GM23338 (cell line): ENCODE measurements around the gene TIMM13. TPM values are rescaled to one million over a fixed set of nuclear protein-coding genes. Genes with fewer than 3 reads are reported as not detected.

Source experiments
- ATAC-seq: fragments of 200-7000 bp; cut with Tn5 transposase; 3 replicates; pipeline ENCODE4 v1.9.1; 2020
- DNase-seq: peaks from one replicate; pipeline ENCODE4 v3.0.0-alpha.2; 2015; ENCODE audit warnings: low spot score
- H2AFZ ChIP-seq: fragments of 200-600 bp; sonication (generic); 2 replicates; pipeline ENCODE4 v1.8.0; 2016; ENCODE audit warnings: antibody characterized with exemption, mild to moderate bottlenecking, moderate library complexity
- H3F3A ChIP-seq: fragments of 200-600 bp; sonication (generic); replicated peaks from 2 replicates; pipeline ENCODE4 v1.8.0; 2017; ENCODE audit warnings: antibody characterized with exemption, mixed run types, low read depth
- H3K27ac ChIP-seq: fragments of 200-600 bp; sonication (generic); 2 replicates; pipeline ENCODE4 v1.6.1; 2016; ENCODE audit warnings: low read depth
- H3K27me3 ChIP-seq: fragments of 200-600 bp; sonication (generic); 2 replicates; pipeline ENCODE4 v1.8.0; 2016; ENCODE audit warnings: mild to moderate bottlenecking, mixed run types, moderate library complexity; ENCODE audit not compliant: insufficient read depth
- H3K36me3 ChIP-seq: fragments of 200-600 bp; sonication (generic); 2 replicates; pipeline ENCODE4 v1.8.0; 2016; ENCODE audit warnings: mild to moderate bottlenecking; ENCODE audit not compliant: insufficient read depth
- H3K4me1 ChIP-seq: fragments of 200-600 bp; sonication (generic); 2 replicates; pipeline ENCODE4 v1.8.0; 2016; ENCODE audit warnings: mild to moderate bottlenecking, moderate library complexity; ENCODE audit not compliant: insufficient read depth
- H3K4me2 ChIP-seq: fragments of 200-600 bp; sonication (generic); 2 replicates; pipeline ENCODE4 v1.7.1; 2017; ENCODE audit warnings: mixed run types
- H3K4me3 ChIP-seq: fragments of 200-600 bp; sonication (generic); 2 replicates; pipeline ENCODE4 v1.6.1; 2016; ENCODE audit warnings: mixed run types
- H3K79me2 ChIP-seq: fragments of 200-600 bp; sonication (generic); replicated peaks from 2 replicates; pipeline ENCODE4 v1.8.0; 2017; ENCODE audit warnings: mild to moderate bottlenecking; ENCODE audit not compliant: insufficient read depth
- H3K9me2 ChIP-seq: fragments of 200-600 bp; sonication (generic); 2 replicates; pipeline ENCODE4 v1.8.0; 2017; ENCODE audit not compliant: insufficient read depth
- H4K20me1 ChIP-seq: fragments of 200-600 bp; sonication (generic); replicated peaks from 2 replicates; pipeline ENCODE4 v1.8.0; 2017; ENCODE audit warnings: mild to moderate bottlenecking; ENCODE audit not compliant: insufficient read depth
- H3K27ac Mint-ChIP-seq: 2 replicates; pipeline ENCODE4 v1.8.0; 2020; ENCODE audit warnings: inconsistent platforms, mild to moderate bottlenecking, moderate library complexity, mixed read lengths
- H3K27me3 Mint-ChIP-seq: 3 replicates; pipeline ENCODE4 v1.8.0; 2022; ENCODE audit warnings: low read depth, mild to moderate bottlenecking, moderate library complexity, mixed read lengths, inconsistent platforms; ENCODE audit not compliant: insufficient read depth, poor library complexity
- H3K36me3 Mint-ChIP-seq: 3 replicates; pipeline ENCODE4 v1.8.0; 2021; ENCODE audit warnings: low read depth, mild to moderate bottlenecking, inconsistent platforms, moderate library complexity, mixed read lengths
- H3K4me1 Mint-ChIP-seq: 3 replicates; pipeline ENCODE4 v1.8.0; 2020; ENCODE audit warnings: mild to moderate bottlenecking, inconsistent platforms, mixed read lengths
- H3K4me3 Mint-ChIP-seq: 3 replicates; pipeline ENCODE4 v1.8.0; 2021; ENCODE audit warnings: moderate library complexity, mild to moderate bottlenecking, inconsistent platforms, mixed read lengths
- H3K9me3 Mint-ChIP-seq: 3 replicates; pipeline ENCODE4 v1.8.0; 2020; ENCODE audit warnings: moderate library complexity, mild to moderate bottlenecking, inconsistent platforms, mixed read lengths
- EZH2phosphoT487 ChIP-seq: fragments of 200-600 bp; sonication (generic); IDR thresholded peaks from one replicate; pipeline ENCODE4 v1.8.1; 2018; ENCODE audit warnings: antibody characterized with exemption; ENCODE audit not compliant: unreplicated experiment
- STAT1 ChIP-seq: IDR thresholded peaks from one replicate; pipeline ENCODE4 v1.6.1; 2016; ENCODE audit warnings: antibody characterized with exemption; ENCODE audit not compliant: unreplicated experiment
- ZNF331 ChIP-seq: fragments of 250-450 bp; sonication (Bioruptor Pico); IDR thresholded peaks from 2 replicates; pipeline ENCODE4 v1.5.0; 2020; ENCODE audit warnings: low read depth, mild to moderate bottlenecking, moderate library complexity
- polyA plus RNA-seq: library from polyadenylated mRNA; unstranded; fragments of >200 nt; fragmentation: Nextera tagmentation; extraction: Ambion mirVana; gene quantifications from 2 replicates; pipeline ENCODE4 v1.2.1, GENCODE V29; 2016
- total RNA-seq: library from RNA; depleted of rRNA; stranded (reverse); fragments of >200 nt; shearing (Covaris generic); gene quantifications from 2 replicates; pipeline ENCODE4 v1.2.3, GENCODE V29; 2014
- TF ChIP-seq, protein P1 (sequence below): fragments of 250-450 bp; sonication (Bioruptor Pico); IDR thresholded peaks from 2 replicates; pipeline ENCODE4 v1.5.0; 2020; ENCODE audit warnings: mild to moderate bottlenecking, moderate library complexity
- TF ChIP-seq, protein P2 (sequence below), 2 experiments: fragments of 200-600 bp in 1 of 2; sonication (generic) in 1 of 2; conservative IDR thresholded peaks; 2 replicates each; pipeline versions ENCODE4 v1.5.1 to v1.6.1; 2016 to 2017; ENCODE audit warnings: antibody characterized with exemption in 2 of 2, low read depth in 2 of 2, mild to moderate bottlenecking in 2 of 2, moderate library complexity in 1 of 2

The TIMM13 gene
- total and polyA plus RNA-seq, 2 experiments from 2014 or later = 140 to 347 TPM

DNA sequence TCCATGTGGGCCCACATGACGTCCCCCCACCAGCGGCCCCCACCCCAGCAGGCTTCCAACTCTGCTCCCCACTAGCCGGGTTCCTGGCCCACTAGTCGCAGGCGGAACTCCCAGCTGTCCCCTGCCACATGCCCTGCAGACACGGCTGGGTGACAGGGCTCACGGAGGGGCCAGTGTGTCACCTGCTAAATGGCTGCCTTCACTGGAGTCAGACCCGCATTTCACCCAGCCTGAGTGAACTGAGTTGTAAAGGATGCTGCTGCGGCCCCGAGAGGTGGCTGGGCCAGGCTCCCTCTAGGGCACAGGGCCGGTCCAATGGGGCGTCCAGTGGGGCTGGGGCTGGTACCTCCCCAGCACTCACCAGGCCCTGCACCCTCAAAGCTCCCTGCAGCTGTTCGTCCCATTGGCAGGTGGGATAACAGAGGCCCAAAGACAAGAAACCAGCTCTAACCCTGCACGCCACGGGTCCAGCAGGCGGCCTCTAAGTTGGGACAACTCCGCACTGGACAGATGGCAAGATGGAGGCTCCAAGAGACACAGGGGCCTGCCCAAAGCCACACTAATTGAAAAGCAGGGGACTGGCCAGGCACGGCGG lies 26.1 kb upstream of the TIMM13 start (continued):
- TF ChIP-seq, protein P1, sequence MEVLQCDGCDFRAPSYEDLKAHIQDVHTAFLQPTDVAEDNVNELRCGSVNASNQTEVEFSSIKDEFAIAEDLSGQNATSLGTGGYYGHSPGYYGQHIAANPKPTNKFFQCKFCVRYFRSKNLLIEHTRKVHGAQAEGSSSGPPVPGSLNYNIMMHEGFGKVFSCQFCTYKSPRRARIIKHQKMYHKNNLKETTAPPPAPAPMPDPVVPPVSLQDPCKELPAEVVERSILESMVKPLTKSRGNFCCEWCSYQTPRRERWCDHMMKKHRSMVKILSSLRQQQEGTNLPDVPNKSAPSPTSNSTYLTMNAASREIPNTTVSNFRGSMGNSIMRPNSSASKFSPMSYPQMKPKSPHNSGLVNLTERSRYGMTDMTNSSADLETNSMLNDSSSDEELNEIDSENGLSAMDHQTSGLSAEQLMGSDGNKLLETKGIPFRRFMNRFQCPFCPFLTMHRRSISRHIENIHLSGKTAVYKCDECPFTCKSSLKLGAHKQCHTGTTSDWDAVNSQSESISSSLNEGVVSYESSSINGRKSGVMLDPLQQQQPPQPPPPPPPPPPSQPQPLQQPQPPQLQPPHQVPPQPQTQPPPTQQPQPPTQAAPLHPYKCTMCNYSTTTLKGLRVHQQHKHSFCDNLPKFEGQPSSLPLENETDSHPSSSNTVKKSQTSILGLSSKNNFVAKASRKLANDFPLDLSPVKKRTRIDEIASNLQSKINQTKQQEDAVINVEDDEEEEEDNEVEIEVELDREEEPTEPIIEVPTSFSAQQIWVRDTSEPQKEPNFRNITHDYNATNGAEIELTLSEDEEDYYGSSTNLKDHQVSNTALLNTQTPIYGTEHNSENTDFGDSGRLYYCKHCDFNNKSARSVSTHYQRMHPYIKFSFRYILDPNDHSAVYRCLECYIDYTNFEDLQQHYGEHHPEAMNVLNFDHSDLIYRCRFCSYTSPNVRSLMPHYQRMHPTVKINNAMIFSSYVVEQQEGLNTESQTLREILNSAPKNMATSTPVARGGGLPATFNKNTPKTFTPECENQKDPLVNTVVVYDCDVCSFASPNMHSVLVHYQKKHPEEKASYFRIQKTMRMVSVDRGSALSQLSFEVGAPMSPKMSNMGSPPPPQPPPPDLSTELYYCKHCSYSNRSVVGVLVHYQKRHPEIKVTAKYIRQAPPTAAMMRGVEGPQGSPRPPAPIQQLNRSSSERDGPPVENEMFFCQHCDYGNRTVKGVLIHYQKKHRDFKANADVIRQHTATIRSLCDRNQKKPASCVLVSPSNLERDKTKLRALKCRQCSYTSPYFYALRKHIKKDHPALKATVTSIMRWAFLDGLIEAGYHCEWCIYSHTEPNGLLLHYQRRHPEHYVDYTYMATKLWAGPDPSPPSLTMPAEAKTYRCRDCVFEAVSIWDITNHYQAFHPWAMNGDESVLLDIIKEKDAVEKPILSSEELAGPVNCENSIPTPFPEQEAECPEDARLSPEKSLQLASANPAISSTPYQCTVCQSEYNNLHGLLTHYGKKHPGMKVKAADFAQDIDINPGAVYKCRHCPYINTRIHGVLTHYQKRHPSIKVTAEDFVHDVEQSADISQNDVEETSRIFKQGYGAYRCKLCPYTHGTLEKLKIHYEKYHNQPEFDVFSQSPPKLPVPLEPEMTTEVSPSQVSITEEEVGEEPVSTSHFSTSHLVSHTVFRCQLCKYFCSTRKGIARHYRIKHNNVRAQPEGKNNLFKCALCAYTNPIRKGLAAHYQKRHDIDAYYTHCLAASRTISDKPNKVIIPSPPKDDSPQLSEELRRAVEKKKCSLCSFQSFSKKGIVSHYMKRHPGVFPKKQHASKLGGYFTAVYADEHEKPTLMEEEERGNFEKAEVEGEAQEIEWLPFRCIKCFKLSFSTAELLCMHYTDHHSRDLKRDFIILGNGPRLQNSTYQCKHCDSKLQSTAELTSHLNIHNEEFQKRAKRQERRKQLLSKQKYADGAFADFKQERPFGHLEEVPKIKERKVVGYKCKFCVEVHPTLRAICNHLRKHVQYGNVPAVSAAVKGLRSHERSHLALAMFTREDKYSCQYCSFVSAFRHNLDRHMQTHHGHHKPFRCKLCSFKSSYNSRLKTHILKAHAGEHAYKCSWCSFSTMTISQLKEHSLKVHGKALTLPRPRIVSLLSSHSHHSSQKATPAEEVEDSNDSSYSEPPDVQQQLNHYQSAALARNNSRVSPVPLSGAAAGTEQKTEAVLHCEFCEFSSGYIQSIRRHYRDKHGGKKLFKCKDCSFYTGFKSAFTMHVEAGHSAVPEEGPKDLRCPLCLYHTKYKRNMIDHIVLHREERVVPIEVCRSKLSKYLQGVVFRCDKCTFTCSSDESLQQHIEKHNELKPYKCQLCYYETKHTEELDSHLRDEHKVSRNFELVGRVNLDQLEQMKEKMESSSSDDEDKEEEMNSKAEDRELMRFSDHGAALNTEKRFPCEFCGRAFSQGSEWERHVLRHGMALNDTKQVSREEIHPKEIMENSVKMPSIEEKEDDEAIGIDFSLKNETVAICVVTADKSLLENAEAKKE = no peak
- no peak for TF ChIP-seq EZH2phosphoT487

DNA sequence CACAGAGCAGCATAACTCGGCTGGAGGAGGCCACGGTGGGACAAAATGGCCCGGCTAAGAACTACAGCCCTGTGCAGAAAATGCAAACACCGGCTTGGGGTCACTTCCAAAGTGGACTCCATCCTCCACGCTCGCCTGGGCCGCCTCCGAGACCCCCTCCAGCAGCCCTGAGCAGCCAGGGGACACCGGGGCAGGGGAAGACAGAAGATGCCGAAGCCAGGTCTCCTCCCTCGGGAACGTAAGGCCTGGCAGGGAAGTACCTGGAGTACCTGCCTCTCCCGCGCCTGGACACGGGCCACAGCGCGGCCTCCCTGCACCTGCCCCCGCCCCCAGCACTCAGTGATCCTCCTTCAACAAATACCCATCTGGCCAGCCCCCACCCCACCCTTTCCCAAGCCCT lies 24.4 kb upstream of the TIMM13 start:
- H3K4me3 ChIP-seq = no peak overlapping the region
- no peak overlapping the region for H3K27ac Mint-ChIP-seq
- no peak overlapping the region for H3K4me2 ChIP-seq
- peaks cover 33% of the 10 kb centered on the region for H4K20me1 ChIP-seq
- ATAC-seq = no peak
- peaks cover 15% of the 10 kb centered on the region for H3K4me1 ChIP-seq
- no peaks in the 10 kb centered on the region for H3K9me2 ChIP-seq
- H3K9me3 Mint-ChIP-seq = no peaks in the 10 kb centered on the region
- no peak for DNase-seq
- H3K79me2 ChIP-seq = peaks cover 98% of the 10 kb centered on the region
- TF ChIP-seq, protein P2, sequence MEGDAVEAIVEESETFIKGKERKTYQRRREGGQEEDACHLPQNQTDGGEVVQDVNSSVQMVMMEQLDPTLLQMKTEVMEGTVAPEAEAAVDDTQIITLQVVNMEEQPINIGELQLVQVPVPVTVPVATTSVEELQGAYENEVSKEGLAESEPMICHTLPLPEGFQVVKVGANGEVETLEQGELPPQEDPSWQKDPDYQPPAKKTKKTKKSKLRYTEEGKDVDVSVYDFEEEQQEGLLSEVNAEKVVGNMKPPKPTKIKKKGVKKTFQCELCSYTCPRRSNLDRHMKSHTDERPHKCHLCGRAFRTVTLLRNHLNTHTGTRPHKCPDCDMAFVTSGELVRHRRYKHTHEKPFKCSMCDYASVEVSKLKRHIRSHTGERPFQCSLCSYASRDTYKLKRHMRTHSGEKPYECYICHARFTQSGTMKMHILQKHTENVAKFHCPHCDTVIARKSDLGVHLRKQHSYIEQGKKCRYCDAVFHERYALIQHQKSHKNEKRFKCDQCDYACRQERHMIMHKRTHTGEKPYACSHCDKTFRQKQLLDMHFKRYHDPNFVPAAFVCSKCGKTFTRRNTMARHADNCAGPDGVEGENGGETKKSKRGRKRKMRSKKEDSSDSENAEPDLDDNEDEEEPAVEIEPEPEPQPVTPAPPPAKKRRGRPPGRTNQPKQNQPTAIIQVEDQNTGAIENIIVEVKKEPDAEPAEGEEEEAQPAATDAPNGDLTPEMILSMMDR (conservative IDR thresholded peaks at IDR 0.05; ENCODE audit: low read depth in 2 of 2) = no peak
- TF ChIP-seq ZNF331 (CRISPR knock-in tag) = no peak
- TF ChIP-seq STAT1 = no peak
- peaks cover 35% of the 10 kb centered on the region for H3K4me1 Mint-ChIP-seq
- H3K27ac ChIP-seq = 0 out of 2 replicates have a peak overlapping the region, but pooled peaks have one; percentile 19
- H3K27me3 ChIP-seq = no peaks in the 10 kb centered on the region
- no peaks in the 10 kb centered on the region for H3F3A ChIP-seq
- H3K36me3 ChIP-seq = no peaks in the 10 kb centered on the region
- no peak overlapping the region for H2AFZ ChIP-seq
- peaks cover 6% of the 10 kb centered on the region for H3K36me3 Mint-ChIP-seq
- no peak overlapping the region for H3K4me3 Mint-ChIP-seq
- peaks cover 12% of the 10 kb centered on the region for H3K27me3 Mint-ChIP-seq
